HepG2 (cell line): ENCODE measurements around the gene PROX1. TPM values are rescaled to one million over a fixed set of nuclear protein-coding genes. Genes with fewer than 3 reads are reported as not detected.

Experiments
- ATAD3A ChIP-seq: sonication (generic); formaldehyde crosslinking; IDR thresholded peaks from 2 replicates; pipeline ENCODE4 v1.4.0; 2020; ENCODE audit warnings: missing genetic modification reagents
- FOSL2 ChIP-seq: sonication (generic); formaldehyde crosslinking; IDR thresholded peaks from 2 replicates; pipeline ENCODE4 v1.4.0; 2020; ENCODE audit warnings: missing genetic modification reagents
- KMT2A ChIP-seq: sonication (generic); formaldehyde crosslinking; IDR thresholded peaks from 2 replicates; pipeline ENCODE4 v1.4.0; 2020; ENCODE audit warnings: missing genetic modification reagents
- REL ChIP-seq: sonication (generic); formaldehyde crosslinking; conservative IDR thresholded peaks from 2 replicates; pipeline ENCODE4 v1.8.0; 2022; ENCODE audit warnings: mild to moderate bottlenecking, missing genetic modification reagents, moderate library complexity
- RXRA ChIP-seq: sonication (generic); formaldehyde crosslinking; IDR thresholded peaks from 2 replicates; pipeline ENCODE4 v1.5.1; 2020; ENCODE audit warnings: missing genetic modification reagents
- SNAPC5 ChIP-seq: sonication (generic); formaldehyde crosslinking; IDR thresholded peaks from 2 replicates; pipeline ENCODE4 v1.8.1; 2023; ENCODE audit warnings: mild to moderate bottlenecking, missing genetic modification reagents, borderline replicate concordance
- STAG1 ChIP-seq: sonication (generic); formaldehyde crosslinking; IDR thresholded peaks from 2 replicates; pipeline ENCODE4 v1.4.0; 2020; ENCODE audit warnings: missing genetic modification reagents
- ZBED4 ChIP-seq: sonication (generic); formaldehyde crosslinking; IDR thresholded peaks from 2 replicates; pipeline ENCODE4 v1.4.0; 2020; ENCODE audit warnings: missing genetic modification reagents, borderline replicate concordance
- ZBTB4 ChIP-seq: sonication (generic); formaldehyde crosslinking; IDR thresholded peaks from 2 replicates; pipeline ENCODE4 v1.4.0; 2020; ENCODE audit warnings: missing genetic modification reagents, mild to moderate bottlenecking, borderline replicate concordance
- ZNF138 ChIP-seq: sonication (generic); formaldehyde crosslinking; IDR thresholded peaks from 2 replicates; pipeline ENCODE4 v1.5.0; 2020; ENCODE audit warnings: mild to moderate bottlenecking, low read depth, missing genetic modification reagents
- ZNF382 ChIP-seq: sonication (generic); formaldehyde crosslinking; IDR thresholded peaks from 2 replicates; pipeline ENCODE4 v1.5.0; 2020; ENCODE audit warnings: missing genetic modification reagents, mild to moderate bottlenecking, borderline replicate concordance
- ZNF407 ChIP-seq: sonication (generic); formaldehyde crosslinking; IDR thresholded peaks from one replicate; pipeline ENCODE4 v1.5.1; 2020; ENCODE audit warnings: mild to moderate bottlenecking, missing genetic modification reagents; ENCODE audit errors: not compliant biosample characterization
- ZNF589 ChIP-seq: sonication (generic); formaldehyde crosslinking; conservative IDR thresholded peaks from 2 replicates; pipeline ENCODE4 v1.8.0; 2022; ENCODE audit warnings: mild to moderate bottlenecking, moderate library complexity, missing genetic modification reagents
- ZNF614 ChIP-seq: IDR thresholded peaks from 2 replicates; pipeline ENCODE4 v1.6.1; 2018; ENCODE audit warnings: missing biosample characterization, missing genetic modification reagents, inconsistent platforms, borderline replicate concordance
- polyA plus RNA-seq, 8 experiments: library from polyadenylated mRNA; depleted of rRNA in 3 of 8; stranded (reverse) in 7 of 8; unstranded in 1 of 8; fragments of >200 nt; fragmentation: Illumina TruSeq in 4 of 8; extraction: Trizol in 4 of 8; gene quantifications; 2 replicates each; pipeline versions ENCODE4 v1.2.1 to v1.2.3, GENCODE V29; 2011 to 2016; ENCODE audit warnings: low read depth in 4 of 8, missing spikeins in 1 of 8, mixed read lengths in 1 of 8; ENCODE audit not compliant: insufficient read depth in 1 of 8
- total RNA-seq, 5 experiments: library from RNA; depleted of rRNA; stranded (reverse); fragments of >200 nt; fragmentation: Illumina TruSeq; extraction: Trizol; gene quantifications; 2 replicates each; pipeline ENCODE4 v1.2.3, GENCODE V29; 2016; ENCODE audit warnings: low read depth in 1 of 5

The PROX1 gene
- total and polyA plus RNA-seq, 2 of the 13 experiments (the other 11 are each of a cell fraction or from before 2014, with no cell fraction given) = 12.3 to 30.2 TPM

GRCh38 chr1:213958346-213958745 is 29.4 kb upstream of the PROX1 start (continued):
- TF ChIP-seq ZNF407 = no peak
- peak; percentile 4; the same call in 1 of the 2 replicates for TF ChIP-seq STAG1 (CRISPR knock-in tag)
- no peak for TF ChIP-seq REL (CRISPR knock-in tag)
- no peak for TF ChIP-seq ZNF138 (CRISPR knock-in tag)
- no peak for TF ChIP-seq SNAPC5 (CRISPR knock-in tag)
- no peak for TF ChIP-seq ZNF589 (CRISPR knock-in tag)
- TF ChIP-seq ZNF382 (CRISPR knock-in tag) = no peak
- no peak for TF ChIP-seq ATAD3A
- TF ChIP-seq RXRA (CRISPR knock-in tag) = peak; percentile 24; the same call in 1 of the 2 replicates
- TF ChIP-seq FOSL2 = peak; percentile 50; the same call in 1 of the 2 replicates
- TF ChIP-seq ZBED4 (CRISPR knock-in tag) = no peak
- no peak for TF ChIP-seq ZBTB4
- no peak for TF ChIP-seq ZNF614 (CRISPR knock-in tag)
- no peak for TF ChIP-seq KMT2A (CRISPR knock-in tag)
